Measurements from ENCODE around the gene AP3D1. TPM values are rescaled to one million over a fixed set of nuclear protein-coding genes. Genes with fewer than 3 reads are reported as not detected.

Gene AP3D1
- total and polyA plus RNA-seq, 9 donors: 36.7 to 102 (median 70.2) TPM

GRCh38 chr19:2072757-2073551 is 78.4 kb downstream of the AP3D1 start:
- Histone ChIP-seq H3K9me3 (no peaks in the 10 kb centered on the region), H3K27me3 (no peaks in the 10 kb centered on the region), H3K27ac (no peak overlapping the region), H3K4me3 (no peak overlapping the region), H3K4me1 (ENCODE audit: insufficient read depth) (peaks cover 6% of the 10 kb centered on the region), H3K36me3 (no peaks in the 10 kb centered on the region)
- no peak for DNase-seq
- 84 to 88% (median 84%) methylated on average over 25 to 32 of the region's 32 CpGs for WGBS, 3 donors
- TF ChIP-seq EP300 (IDR thresholded peaks at IDR 0.05) (no peak), POLR2A (IDR thresholded peaks at IDR 0.05) (no peak)
- TF ChIP-seq, protein P1, sequence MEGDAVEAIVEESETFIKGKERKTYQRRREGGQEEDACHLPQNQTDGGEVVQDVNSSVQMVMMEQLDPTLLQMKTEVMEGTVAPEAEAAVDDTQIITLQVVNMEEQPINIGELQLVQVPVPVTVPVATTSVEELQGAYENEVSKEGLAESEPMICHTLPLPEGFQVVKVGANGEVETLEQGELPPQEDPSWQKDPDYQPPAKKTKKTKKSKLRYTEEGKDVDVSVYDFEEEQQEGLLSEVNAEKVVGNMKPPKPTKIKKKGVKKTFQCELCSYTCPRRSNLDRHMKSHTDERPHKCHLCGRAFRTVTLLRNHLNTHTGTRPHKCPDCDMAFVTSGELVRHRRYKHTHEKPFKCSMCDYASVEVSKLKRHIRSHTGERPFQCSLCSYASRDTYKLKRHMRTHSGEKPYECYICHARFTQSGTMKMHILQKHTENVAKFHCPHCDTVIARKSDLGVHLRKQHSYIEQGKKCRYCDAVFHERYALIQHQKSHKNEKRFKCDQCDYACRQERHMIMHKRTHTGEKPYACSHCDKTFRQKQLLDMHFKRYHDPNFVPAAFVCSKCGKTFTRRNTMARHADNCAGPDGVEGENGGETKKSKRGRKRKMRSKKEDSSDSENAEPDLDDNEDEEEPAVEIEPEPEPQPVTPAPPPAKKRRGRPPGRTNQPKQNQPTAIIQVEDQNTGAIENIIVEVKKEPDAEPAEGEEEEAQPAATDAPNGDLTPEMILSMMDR (IDR thresholded peaks at IDR 0.05): no peak
- intact Hi-C loops (cut with DNase I): loop anchor here (5.0 to 10.0 kb wide), 4 partner anchors 51 to 146 kb away; partner anchors contain the start of gene BTBD2 (in 1 of the 4)

DNA sequence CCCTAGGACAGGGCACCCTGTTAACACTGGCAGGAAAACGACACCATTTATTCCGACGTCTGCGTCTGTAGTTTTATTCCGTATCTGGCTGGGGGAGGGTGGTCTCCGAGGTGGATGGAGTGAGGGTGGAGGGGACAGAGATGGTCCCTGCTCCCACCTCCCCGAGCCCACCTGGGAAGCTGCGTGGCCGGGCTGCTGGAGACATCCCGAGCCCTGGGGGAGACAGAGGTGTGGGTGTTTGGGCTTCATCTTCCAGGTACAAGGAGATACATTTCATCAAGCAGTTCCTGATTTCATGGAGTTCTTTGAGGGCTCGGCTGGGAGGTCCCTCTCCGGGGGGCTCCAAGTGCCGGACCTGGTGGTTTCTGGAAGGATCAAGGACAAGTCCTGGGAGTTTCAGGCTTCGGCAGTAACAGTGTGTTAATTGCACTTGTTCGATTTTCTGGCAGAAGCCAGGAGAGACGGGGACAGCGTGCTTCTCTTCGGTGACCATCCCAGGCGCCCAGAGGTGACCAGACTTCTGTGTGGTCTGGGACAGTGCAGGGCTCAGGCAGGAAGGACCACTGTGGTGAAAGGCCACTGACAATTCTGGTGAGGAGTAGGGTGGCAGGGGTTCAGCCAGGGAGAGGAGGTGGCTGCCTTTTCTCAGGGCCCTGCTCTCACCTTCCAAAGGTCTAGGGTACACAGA is 80.2 kb downstream of the AP3D1 start:
- TF ChIP-seq, protein P1 (IDR thresholded peaks at IDR 0.05): no peak
- TF ChIP-seq POLR2A (IDR thresholded peaks at IDR 0.05): no peak
- no peak for TF ChIP-seq EP300 (IDR thresholded peaks at IDR 0.05)
- 71 to 77% (median 73%) methylated on average over 19 of the region's 19 CpGs for WGBS, 3 donors
- Histone ChIP-seq H3K27ac (peak overlapping the region in 1 of 2 donors; percentile 49), H3K36me3 (no peaks in the 10 kb centered on the region), H3K4me3 (no peak overlapping the region), H3K4me1 (ENCODE audit: insufficient read depth) (peaks cover 6% of the 10 kb centered on the region), H3K9me3 (no peaks in the 10 kb centered on the region), H3K27me3 (no peaks in the 10 kb centered on the region)
- DNase-seq: peak in 1 of 5 donors; percentile 25
- intact Hi-C loops (cut with DNase I): loop anchor here (2.0 to 10.0 kb wide), 5 partner anchors 49 to 144 kb away; partner anchors contain the start of gene BTBD2 (in 1 of the 4)

DNA sequence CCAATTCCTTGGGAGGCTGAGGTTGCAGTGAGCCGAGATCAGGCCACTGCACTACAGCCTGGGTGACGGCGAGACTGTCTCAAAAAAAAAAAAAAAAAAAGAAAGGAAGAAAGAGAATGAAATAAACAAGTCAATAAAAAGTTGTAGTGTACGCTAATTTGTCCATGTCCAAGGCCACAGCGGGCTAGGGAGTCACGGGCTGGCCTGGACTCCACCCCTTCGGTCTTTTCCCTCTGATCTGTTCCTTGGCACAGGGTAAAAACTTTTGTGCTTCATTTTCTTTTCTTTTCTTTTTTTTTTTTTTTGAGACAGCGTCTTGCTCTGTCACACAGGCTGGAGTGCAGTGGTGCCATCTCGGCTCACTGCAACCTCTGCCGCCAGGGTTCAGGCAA is 80.9 kb downstream of the AP3D1 start:
- no peaks in the 10 kb centered on the region for H3K9me3 ChIP-seq
- H3K36me3 ChIP-seq: no peaks in the 10 kb centered on the region
- peak in 4 of 5 donors; percentile 66 to 73 (median 68) for DNase-seq
- TF ChIP-seq EP300 (IDR thresholded peaks at IDR 0.05): no peak
- TF ChIP-seq POLR2A (IDR thresholded peaks at IDR 0.05): no peak
- TF ChIP-seq, protein P1 (IDR thresholded peaks at IDR 0.05): no peak
- H3K4me3 ChIP-seq: no peak overlapping the region
- peak overlapping the region in 1 of 2 donors; percentile 49 for H3K27ac ChIP-seq
- 30 to 46% (median 34%) methylated on average over 10 of the region's 10 CpGs for WGBS, 3 donors
- H3K27me3 ChIP-seq: no peaks in the 10 kb centered on the region
- intact Hi-C loops (cut with DNase I): loop anchor here (2.0 to 10.0 kb wide), 5 partner anchors 48 to 143 kb away; partner anchors contain the start of gene BTBD2 (in 1 of the 4)
- peaks cover 6% of the 10 kb centered on the region for H3K4me1 ChIP-seq (ENCODE audit: insufficient read depth)

GRCh38 chr19:2064788-2065524 is 86.4 kb downstream of the AP3D1 start:
- 71 to 73% (median 72%) methylated on average over 38 of the region's 38 CpGs for WGBS, 3 donors
- Histone ChIP-seq H3K27ac (peak overlapping the region in 1 of 2 donors; percentile 16), H3K27me3 (no peaks in the 10 kb centered on the region), H3K4me3 (no peak overlapping the region), H3K4me1 (ENCODE audit: insufficient read depth) (peaks cover 12% of the 10 kb centered on the region), H3K36me3 (no peaks in the 10 kb centered on the region), H3K9me3 (no peaks in the 10 kb centered on the region)
- intact Hi-C loops (cut with DNase I): loop anchor here in 1 of 4 donors (10.0 kb wide), 1 partner anchor 130 kb away; no protein-coding TSS in a partner anchor
- TF ChIP-seq POLR2A (IDR thresholded peaks at IDR 0.05): no peak
- TF ChIP-seq EP300 (IDR thresholded peaks at IDR 0.05): peak; percentile 51
- DNase-seq: peak in 2 of 5 donors; percentile 30 to 32

Measured in ovary (tissue), 9 donors.